Right atrium auricular region (tissue), 2 donors: ENCODE measurements around the gene GALNT15. TPM values are rescaled to one million over a fixed set of nuclear protein-coding genes. Genes with fewer than 3 reads are reported as not detected.

Source experiments
- DNase-seq: peaks from one replicate; pipeline ENCODE4 v3.0.0-alpha.2; 2019; ENCODE audit warnings: low spot score
- H3K27ac ChIP-seq, 2 donors: fragments of 200-600 bp; sonication (generic); 1 replicate in 1 of 2; 2 replicates in 1 of 2; pipeline ENCODE4 v1.5.1; 2016 to 2019
- H3K27me3 ChIP-seq, 2 donors: fragments of 200-600 bp; sonication (generic); one replicate each; pipeline versions ENCODE4 v1.5.1 to v1.6.0; 2017 to 2019
- H3K36me3 ChIP-seq: fragments of 200-600 bp; sonication (generic); one replicate; pipeline ENCODE4 v1.5.1; 2016
- H3K4me1 ChIP-seq, 2 donors: fragments of 200-600 bp; sonication (generic); one replicate each; pipeline versions ENCODE4 v1.5.1 to v1.6.0; 2017 to 2019
- H3K4me3 ChIP-seq, 2 donors: fragments of 200-600 bp; sonication (generic); 1 replicate in 1 of 2; 2 replicates in 1 of 2; pipeline ENCODE4 v1.5.1; 2017 to 2019; ENCODE audit warnings: mild to moderate bottlenecking in 1 of 2, moderate library complexity in 1 of 2
- H3K9me3 ChIP-seq, 2 donors: fragments of 200-600 bp; sonication (generic); one replicate each; pipeline ENCODE4 v1.5.1; 2019
- total RNA-seq, 2 donors: library from RNA; depleted of rRNA; stranded (reverse); fragments of >200 nt; gene quantifications; one replicate each; pipeline ENCODE4 v1.1.0, GENCODE V29; 2016
- TF ChIP-seq, protein P1 (sequence below), 2 donors: fragments of 200-600 bp; sonication (generic); IDR thresholded peaks; one replicate each; pipeline ENCODE4 v1.5.1; 2019; ENCODE audit warnings: antibody characterized with exemption in 2 of 2

Gene GALNT15
- total RNA-seq, 2 donors from 2014 or later = 21.7 to 83.1 TPM

DNA sequence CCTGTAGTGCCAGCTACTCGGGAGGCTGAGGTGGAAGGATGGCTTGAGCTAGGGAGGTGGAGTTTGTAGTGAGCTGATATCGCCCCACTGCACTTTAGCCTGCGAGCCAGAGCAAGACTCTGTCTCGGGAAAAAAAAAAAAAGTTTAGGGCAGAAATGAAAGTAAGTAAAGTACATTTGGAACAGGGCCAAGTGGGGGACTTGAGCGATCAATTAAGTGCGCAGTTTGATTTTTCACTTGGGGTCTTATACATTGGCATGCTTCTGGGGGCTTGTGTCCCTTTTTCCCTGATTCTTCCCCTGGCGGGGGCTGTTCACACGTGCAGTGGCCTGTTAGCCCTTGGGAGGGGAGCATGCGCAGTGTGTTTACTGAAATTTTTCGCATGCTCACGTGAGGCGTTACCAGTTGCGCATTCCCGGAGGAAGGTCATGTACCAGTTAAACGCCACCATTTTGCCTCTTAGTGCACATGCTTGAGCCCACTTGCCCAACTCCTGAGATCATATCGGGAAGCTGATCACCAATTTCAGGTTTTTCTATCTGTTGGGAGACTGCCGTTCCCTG lies 42.0 kb downstream of the GALNT15 start:
- H3K36me3 ChIP-seq = peaks cover 51% of the 10 kb centered on the region

GRCh38 chr3:16219777-16220176 lies 45.3 kb downstream of the GALNT15 start:
- Histone ChIP-seq H3K4me1 (no peaks in the 10 kb centered on the region), H3K27me3 (no peaks in the 10 kb centered on the region), H3K9me3 (no peaks in the 10 kb centered on the region), H3K27ac (no peak overlapping the region), H3K36me3 (peaks cover 41% of the 10 kb centered on the region), H3K4me3 (no peak overlapping the region)
- TF ChIP-seq, protein P1, sequence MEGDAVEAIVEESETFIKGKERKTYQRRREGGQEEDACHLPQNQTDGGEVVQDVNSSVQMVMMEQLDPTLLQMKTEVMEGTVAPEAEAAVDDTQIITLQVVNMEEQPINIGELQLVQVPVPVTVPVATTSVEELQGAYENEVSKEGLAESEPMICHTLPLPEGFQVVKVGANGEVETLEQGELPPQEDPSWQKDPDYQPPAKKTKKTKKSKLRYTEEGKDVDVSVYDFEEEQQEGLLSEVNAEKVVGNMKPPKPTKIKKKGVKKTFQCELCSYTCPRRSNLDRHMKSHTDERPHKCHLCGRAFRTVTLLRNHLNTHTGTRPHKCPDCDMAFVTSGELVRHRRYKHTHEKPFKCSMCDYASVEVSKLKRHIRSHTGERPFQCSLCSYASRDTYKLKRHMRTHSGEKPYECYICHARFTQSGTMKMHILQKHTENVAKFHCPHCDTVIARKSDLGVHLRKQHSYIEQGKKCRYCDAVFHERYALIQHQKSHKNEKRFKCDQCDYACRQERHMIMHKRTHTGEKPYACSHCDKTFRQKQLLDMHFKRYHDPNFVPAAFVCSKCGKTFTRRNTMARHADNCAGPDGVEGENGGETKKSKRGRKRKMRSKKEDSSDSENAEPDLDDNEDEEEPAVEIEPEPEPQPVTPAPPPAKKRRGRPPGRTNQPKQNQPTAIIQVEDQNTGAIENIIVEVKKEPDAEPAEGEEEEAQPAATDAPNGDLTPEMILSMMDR (IDR thresholded peaks at IDR 0.05) = no peak
- DNase-seq = no peak

More for the DNA sequence above, 42.0 kb downstream of the GALNT15 start:
- no peaks in the 10 kb centered on the region for H3K27me3 ChIP-seq
- no peak for DNase-seq
- H3K9me3 ChIP-seq = no peaks in the 10 kb centered on the region
- no peak overlapping the region for H3K27ac ChIP-seq
- H3K4me1 ChIP-seq = no peaks in the 10 kb centered on the region
- no peak overlapping the region for H3K4me3 ChIP-seq
- TF ChIP-seq, protein P1 (IDR thresholded peaks at IDR 0.05) = no peak

DNA sequence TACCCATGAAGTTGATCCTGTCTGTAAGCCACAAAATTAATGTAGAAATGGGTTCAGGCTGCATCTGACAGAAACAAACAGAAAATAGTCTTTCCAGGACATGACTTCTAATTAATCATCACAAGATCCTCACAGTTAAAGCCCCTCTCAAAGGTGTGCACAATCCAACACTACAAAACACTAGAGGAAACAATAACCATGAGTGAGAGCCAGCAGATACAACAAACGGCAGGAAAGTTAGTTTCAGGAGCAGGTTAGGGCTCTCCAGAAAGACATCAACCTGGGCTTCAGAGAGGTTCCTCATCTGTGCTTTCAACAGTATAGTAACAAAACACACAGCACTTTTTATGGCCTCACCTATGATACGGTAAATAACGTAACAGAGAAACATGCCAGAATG lies 47.5 kb downstream of the GALNT15 start:
- Histone ChIP-seq H3K36me3 (peaks cover 41% of the 10 kb centered on the region), H3K27me3 (no peaks in the 10 kb centered on the region), H3K9me3 (no peaks in the 10 kb centered on the region), H3K27ac (no peak overlapping the region), H3K4me3 (no peak overlapping the region), H3K4me1 (no peaks in the 10 kb centered on the region)
- TF ChIP-seq, protein P1 (IDR thresholded peaks at IDR 0.05) = no peak
- DNase-seq = no peak

- no peaks in the 10 kb centered on the region for H3K4me1 ChIP-seq
- TF ChIP-seq, protein P1 (IDR thresholded peaks at IDR 0.05) = no peak
- H3K27ac ChIP-seq = no peak overlapping the region
- peaks cover 41% of the 10 kb centered on the region for H3K36me3 ChIP-seq
- no peak overlapping the region for H3K4me3 ChIP-seq
- no peak for DNase-seq
- H3K27me3 ChIP-seq = no peaks in the 10 kb centered on the region
- H3K9me3 ChIP-seq = no peaks in the 10 kb centered on the region
These were observed 48.1 kb downstream of the GALNT15 start for GRCh38 chr3:16222547-16222946.

DNA sequence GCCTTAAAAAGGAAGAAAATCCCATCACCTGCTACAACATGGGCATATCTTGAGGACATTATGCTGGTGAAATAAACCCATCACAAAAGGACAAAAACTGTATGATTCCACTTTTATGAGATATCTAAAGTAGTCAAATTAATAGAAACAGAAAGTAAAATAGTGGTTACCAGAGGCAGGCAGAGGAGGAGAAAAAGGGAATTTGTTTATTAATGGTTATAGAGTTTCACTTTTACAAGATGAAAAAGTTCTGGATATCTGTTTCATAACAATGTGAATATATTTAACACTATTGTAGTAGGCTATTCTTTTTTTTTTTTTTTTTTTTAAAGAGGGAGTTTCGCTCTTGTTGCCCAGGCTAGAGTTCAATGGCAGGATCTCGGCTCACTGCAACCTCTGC lies 49.8 kb downstream of the GALNT15 start:
- TF ChIP-seq, protein P1 (IDR thresholded peaks at IDR 0.05) = no peak
- Histone ChIP-seq H3K27me3 (no peaks in the 10 kb centered on the region), H3K36me3 (peaks cover 42% of the 10 kb centered on the region), H3K4me1 (no peaks in the 10 kb centered on the region), H3K9me3 (no peaks in the 10 kb centered on the region), H3K4me3 (no peak overlapping the region), H3K27ac (no peak overlapping the region)
- DNase-seq = no peak

DNA sequence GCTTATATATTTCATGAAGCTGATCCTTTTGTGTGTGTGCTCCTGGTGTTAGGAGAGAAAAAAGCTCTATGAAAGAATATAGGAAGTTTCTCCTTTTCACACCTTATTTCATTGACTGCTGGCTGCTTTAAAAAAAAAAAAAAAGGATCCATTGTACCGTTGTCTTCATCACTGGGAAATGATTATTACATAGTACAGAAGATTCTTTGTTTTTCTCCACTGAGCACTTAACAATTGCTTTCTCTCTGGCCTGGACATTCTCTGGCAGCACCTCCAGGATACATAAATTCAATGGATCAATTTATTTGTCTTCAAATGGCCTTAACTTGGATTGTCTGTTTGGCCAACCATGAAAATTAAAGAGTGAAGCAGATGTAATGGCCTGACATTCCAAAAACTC lies 53.1 kb downstream of the GALNT15 start:
- Histone ChIP-seq H3K27me3 (no peaks in the 10 kb centered on the region), H3K4me3 (no peak overlapping the region), H3K27ac (no peak overlapping the region), H3K9me3 (no peaks in the 10 kb centered on the region), H3K4me1 (no peaks in the 10 kb centered on the region), H3K36me3 (peaks cover 11% of the 10 kb centered on the region)
- no peak for DNase-seq
- TF ChIP-seq, protein P1 (IDR thresholded peaks at IDR 0.05) = no peak
